ENCODE results near the gene TYW3.

- TF ChIP-seq POLR2A (IDR thresholded peaks at IDR 0.05) (no peak), CTCF (IDR thresholded peaks at IDR 0.05) (no peak)
These were observed 6.9 kb upstream of the TYW3 start for GRCh38 chr1:74726063-74726462.
